Stimulated activated CD8-positive, alpha-beta memory T cell treated with anti-CD3 and anti-CD28 coated beads, Interleukin-7, amount 100 ng/mL, for 48 hours (primary cell): Measurements from ENCODE around the gene SCAPER.

Experiments used
- DNase-seq, 2 donors: peaks; one replicate each; pipeline ENCODE4 v3.0.0-alpha.2; 2020; ENCODE audit warnings: low read depth in 1 of 2; ENCODE audit errors: extremely low read depth in 1 of 2

The SCAPER gene

DNA sequence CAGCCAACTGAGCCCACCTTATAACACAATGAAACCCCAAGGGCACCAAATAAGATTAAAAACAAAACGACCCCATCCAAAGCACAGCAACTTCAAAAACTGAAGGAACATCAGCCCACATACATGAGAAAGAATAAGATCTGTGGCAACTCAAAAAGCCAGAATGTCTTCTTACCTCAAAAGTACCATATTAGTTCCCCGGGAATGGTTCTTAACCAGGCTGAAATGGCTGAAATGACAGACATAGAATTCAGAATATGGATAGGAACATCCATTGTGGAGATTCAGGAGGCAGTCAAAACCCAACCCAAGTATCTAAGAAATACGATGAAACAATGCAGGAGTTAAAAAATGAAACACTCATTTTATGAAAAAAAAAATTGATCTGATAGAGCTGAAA, 222.3 kb downstream of the SCAPER start:
- no peak for DNase-seq

DNA sequence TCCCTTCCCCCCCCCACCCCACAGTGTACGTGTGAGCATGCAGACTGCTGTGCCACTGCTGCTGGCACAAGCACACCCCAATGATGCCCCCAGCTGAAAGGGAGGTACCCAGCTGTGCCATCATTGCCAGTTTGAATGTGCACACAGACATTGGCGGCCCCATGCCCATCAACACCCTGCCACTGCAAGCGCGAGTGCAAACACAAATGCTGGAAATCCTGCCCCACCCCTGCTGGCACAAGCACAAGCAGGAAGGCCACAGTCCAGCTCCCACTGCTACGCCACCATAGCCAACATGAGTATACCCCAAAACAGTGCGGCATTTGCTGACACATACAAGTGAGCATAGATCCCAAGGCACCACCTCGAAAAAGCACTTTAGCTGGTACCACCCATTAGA, 222.9 kb downstream of the SCAPER start:
- DNase-seq, result no peak

DNA sequence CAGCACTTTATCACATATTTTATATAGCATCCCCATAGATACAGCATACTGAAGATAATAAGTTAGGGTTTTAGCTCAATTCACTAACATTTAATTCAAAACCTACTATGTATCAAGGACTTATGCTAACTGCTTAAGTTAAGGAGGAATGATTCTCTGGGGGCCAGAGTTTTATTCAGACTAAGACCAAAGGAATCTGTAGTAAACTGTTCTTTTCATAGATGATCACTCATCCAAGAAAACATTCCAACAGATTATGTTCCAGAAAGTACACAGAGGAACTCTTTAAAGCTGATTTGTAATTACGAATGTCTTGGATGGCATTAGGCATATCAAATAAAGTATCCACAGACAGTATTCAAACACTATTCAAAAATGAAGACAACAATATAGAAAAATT, 226.4 kb downstream of the SCAPER start:
- no peak for DNase-seq

DNA sequence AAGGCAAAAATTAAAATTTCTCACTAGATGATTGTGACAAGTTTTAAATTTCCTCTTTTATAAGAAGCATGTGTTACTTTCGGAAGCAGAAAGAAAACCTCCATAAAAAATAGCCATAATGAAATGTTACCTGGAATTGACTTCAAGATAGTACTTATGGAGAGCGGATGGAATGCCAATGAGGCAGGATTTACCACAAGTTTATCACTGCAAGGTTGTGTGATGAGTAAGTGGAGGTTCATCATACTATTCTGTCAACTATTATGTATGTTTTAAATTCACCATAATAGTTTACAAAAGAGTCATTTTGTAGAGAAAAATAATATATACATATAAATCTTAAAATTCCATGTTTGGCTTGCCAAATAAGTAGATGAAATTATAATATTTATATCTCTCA, 230.3 kb downstream of the SCAPER start:
- no peak for DNase-seq

DNA sequence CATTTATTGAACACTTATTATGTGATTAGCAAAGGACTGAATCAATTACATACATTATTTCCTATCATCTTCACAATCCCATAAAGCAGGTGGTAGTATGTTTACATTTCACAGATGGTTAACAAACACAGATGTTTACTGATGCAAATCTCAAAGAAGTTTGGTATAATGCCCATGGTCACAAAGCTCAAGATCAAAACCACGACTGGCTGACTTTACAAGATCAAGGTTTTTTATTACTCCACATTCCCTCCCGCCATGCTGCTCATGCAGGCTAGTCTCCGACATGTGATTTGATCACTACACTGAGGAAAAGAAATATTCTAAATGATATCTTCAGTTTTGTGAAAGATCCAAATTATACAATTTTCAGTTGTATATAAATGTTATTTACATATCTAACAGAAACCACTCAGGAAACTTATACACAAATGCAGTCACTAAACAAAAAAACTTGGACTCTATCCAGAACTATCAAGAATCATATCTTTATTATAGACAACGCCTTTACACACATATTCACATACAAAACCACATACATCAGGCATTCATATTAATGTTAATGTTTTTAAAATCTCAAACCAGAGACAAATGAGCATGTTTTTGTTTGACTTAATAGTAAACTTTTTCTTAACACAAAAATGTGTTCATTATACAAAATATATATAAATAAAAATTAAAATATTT, 235.5 kb downstream of the SCAPER start:
- no peak for DNase-seq

DNA sequence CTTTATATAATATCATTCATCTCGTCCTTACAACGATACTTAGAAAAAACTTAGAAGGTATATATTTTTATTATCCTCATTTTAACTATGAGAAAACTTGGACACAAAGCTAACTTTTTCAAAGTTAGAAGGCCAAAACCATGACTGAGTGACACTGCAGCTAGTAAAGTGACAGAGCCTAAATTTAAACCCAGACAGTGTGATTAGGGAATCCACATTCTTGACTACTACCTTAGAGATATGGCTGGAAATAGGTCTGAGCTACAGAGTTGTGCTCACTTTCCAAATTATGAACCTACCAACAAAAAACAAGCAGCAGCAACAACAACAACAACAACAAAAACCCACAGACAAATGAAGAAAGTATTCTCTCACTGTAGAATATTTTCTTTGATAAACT, 236.2 kb downstream of the SCAPER start:
- no peak for DNase-seq

DNA sequence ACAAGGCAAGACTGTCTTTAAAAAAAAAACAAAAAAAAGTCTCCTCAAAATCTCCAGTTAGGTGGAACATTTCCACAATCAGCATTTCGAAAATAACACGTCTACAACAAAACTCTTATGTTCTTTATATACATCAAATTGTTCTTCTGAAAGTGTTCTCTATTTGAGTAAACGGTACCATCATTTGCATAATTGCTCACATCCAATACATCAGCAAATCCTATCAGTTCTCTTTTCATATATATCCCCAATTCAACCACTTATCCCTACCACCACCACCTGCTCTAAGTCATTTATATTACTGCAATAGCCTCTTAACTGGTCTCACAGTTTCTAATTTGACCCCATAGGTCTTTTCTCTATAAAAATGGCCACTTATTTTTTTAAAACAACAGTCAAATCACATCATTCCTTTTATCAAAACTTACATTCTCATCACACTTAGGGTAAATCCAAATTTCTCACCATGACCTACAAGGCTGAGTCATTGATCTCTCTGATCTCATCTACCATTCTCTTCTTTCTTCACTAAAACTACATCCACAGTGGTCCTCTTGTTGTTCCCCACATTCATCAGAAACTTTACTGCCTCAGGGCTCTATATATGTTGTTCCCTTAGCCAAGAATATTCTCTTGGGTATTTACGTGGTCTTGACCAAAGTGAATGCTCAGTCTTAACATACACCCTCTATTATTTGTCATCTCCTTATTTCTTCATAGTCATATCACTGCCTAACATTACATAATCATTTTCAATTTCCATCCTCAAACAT, 237.0 kb downstream of the SCAPER start:
- no peak for DNase-seq

DNA sequence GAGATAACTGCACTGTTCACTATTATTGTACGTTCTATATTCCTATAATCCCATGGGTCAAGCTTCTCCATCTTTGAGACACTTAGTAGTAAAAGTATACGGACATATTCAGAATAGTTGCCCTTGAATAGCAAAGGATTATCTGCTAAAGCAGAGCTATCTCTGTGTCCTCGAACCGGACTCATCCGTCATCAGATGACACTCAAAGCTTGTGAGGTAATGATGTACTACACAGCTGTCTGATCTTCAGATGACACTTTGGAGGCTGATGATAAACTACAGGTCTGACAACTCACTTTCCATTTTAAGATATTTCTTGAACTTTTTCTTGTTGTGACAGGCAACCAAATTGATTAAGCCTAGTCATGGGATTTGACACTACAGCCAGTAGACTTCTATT, 240.2 kb downstream of the SCAPER start:
- no peak for DNase-seq

DNA sequence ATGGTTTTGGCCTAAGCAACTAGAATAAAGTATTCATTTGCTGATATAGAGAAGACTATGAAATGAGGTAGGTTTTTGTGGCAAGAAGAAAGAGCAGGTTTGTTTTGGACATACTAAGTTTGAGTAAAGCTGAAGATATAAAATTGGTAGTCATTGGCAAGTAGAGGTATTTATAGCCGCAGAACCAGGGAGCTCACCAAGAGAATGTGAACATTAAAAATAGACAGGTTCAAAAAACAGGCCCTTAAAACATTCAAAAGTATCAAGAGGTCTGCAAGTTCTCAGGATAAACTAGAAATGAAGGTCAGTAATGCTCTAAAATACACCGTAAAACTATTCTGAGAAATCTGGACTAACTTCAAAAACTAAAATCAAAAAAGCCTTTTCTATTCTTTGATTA, 240.7 kb downstream of the SCAPER start:
- DNase-seq, result no peak

DNA sequence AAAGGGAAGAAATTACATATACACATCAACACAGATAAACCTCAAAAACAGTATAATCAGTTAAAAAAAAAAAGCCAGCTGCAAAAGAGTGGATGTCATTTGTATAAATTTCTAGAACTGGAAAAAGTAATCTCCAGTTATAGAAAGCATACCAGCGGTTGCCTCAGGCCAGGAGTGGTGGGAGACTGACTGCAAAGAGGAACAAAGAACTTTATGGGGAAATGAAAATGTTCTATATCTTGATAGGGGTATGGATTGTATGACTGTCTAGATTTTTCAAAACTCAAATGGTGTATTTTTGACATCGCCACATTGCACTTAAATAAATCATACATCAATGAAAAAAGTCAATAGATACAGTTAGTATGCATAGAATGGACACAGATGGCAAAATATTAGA, 241.6 kb downstream of the SCAPER start:
- no peak for DNase-seq

DNA sequence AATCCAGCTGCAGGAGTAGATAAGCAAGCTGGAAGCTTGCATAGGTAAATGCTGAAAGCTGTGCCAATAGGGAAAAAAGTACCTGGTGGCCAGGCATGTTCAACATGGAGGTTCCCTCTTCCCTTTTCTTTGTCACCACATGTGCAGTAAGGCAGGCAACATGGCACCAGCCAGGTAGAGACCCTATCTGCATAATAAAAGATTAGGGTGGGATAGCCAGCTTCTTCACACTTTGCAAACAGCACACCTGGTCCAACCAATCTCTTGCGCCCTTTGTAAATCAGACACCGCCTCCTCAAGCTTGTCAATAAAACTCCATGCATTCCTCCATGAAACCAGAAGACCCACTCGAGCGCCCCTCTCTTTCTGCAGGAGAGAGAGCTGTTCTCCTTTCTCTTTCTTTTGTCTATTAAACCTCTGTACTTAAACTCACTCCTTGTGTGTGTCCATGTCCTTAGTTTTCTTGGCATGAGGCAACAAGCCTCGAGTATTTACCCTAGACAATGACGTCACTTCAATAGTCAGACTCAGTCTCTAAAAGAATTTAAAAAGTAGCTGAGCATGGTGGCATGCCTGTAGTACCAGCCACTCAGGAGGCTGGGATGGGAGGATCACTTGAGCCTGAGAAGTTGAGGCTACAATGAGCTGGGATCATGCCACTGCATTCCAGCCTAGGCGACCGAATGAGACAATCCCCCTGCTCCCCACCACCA, 256.3 kb downstream of the SCAPER start:
- DNase-seq, result no peak

DNA sequence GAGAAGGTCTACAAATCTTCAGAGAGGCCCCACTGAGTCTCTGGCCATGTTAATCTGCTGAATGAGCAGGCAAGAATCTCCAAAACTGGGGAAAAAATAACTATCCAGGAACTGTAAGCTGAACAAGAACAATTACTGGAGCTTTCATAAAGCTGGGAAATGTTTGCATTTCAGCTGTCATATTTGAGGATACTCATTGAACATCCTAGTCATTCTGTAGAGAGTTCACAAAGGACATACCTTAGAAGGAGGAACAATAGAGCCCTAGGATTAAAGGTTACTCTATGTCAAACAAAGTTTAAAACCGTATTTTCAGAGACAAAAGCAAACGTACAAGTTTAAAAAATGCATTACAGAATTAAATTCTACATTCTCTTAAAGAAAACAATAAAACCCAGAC, 257.5 kb downstream of the SCAPER start:
- no peak for DNase-seq

DNA sequence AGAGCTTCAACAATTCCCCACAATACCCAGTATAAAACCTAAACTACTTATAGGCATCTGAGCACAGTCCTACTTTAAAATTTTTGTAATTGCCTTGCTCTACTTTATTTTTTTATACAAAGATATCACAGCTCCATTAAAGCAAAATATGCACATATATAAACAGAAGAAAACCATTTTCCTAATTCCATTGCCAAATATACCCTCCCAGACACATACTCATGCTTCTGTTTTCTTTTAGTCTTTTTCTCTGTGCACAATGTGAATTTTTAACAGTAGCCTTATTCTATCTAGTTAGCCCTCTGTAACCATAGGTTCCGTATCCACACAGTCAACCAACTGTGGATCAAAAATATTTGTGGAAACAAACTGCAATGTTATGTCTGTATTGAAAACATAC, 260.5 kb downstream of the SCAPER start:
- DNase-seq, result no peak

DNA sequence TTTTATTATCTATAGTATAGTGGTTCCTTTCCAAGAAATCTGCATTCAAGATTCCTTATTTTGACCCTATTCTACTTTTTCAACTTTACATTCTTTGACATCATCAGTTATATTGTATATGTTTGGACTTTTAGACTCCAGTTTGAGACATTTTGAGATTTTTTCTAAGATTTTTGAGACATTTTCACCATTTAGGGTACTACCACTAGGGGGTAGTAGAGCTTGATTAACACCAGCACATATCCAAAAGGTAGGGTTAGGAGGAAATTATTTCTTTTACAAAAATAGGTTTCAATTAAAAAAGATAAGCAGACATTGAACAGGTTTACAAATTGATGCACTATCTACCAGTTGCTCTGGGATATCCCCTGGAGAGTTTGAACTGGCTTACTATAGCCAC, 262.5 kb downstream of the SCAPER start:
- DNase-seq, result no peak

DNA sequence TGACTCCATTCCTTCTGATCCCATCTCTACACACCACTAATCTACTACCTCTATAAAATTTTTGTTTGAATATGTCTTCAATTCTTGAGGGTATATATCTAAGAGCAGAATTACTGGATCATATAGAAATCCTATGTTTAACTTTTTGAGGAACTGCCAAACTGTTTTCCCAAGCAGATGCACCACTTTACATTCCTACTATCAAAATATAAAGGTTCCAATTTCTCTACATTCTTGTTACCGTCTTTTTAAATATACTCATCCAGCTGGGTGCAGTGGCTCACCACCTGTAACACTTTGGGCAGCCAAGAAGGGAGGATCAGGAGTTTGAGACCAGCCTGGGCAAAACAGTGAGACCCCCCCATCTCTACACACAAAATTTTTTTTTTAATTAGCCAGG, 268.0 kb downstream of the SCAPER start:
- DNase-seq, result no peak

DNA sequence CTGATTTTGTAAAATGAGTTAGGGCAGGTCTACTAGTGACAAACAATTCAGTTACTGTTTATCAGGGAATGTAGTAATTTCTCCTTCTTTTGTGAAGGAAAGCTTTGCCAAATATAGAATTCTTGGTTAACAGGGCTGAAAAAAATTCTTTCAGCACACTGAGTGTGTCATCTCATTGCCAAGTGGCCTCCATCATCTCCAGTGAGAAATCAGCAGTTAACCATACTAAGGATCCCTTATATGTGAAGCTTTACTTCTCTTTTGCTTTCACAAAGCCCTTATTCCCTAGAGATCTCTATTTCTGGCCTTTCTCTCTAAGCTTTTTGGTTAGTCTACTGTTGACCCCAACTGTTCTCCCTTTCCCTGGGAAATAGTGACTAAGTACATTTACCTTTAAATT, 269.1 kb downstream of the SCAPER start:
- DNase-seq, result no peak

DNA sequence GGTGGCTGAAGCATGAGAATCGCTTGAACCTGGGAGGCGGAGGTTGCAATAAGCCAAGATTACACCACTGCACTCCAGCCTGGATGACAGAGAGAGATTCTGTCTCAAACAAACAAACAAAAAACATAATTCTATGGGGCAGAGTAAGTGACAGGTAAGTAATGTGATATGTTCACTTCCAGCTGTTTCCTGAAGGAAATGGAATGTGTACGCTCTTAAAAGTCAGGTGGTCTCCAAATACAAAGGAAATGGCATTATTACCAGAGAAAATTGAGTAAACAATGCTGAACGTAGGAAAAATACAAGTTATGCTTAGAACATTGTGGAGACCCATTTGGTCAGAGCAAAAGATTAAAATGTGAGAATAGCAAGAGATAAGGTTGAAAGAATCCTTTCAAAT, 278.5 kb downstream of the SCAPER start:
- DNase-seq, result no peak

DNA sequence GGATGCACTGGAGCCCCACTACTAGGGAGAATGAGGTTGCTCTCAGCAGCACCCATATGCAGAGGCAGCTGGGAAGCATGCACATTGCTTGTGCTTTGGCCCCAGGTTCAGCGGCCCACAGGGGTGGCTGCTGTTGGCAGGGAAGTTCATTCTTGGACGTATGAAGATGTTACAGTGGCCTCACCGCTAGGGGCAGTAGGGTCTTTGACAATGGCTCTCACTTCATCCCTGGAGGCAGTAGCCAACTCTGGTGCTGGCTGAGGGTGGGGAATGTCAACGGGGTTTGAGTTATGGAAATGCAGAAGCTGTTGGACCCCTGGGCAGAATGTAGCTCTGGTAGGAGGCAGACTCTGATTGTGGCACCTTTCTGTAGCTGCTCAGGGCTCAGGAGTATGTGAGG, 279.9 kb downstream of the SCAPER start:
- no peak for DNase-seq

DNA sequence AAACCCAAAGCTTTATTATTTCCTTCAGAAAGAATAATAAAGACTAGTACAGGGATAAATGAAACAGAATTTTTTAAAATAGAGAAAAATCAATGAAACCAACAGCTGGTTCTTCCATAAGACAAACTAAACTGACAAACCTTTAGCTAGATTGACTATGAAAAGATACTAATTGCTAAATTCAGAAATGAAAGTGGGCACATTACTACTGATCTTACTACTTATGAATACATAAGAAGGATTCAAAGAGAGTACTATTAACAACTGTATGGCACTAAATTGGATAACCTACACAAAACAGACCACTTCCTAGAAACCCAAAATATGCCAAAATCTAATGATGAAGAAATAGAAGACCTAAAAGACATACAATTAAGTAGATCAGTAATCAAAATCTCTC, 290.4 kb downstream of the SCAPER start:
- DNase-seq, result no peak

DNA sequence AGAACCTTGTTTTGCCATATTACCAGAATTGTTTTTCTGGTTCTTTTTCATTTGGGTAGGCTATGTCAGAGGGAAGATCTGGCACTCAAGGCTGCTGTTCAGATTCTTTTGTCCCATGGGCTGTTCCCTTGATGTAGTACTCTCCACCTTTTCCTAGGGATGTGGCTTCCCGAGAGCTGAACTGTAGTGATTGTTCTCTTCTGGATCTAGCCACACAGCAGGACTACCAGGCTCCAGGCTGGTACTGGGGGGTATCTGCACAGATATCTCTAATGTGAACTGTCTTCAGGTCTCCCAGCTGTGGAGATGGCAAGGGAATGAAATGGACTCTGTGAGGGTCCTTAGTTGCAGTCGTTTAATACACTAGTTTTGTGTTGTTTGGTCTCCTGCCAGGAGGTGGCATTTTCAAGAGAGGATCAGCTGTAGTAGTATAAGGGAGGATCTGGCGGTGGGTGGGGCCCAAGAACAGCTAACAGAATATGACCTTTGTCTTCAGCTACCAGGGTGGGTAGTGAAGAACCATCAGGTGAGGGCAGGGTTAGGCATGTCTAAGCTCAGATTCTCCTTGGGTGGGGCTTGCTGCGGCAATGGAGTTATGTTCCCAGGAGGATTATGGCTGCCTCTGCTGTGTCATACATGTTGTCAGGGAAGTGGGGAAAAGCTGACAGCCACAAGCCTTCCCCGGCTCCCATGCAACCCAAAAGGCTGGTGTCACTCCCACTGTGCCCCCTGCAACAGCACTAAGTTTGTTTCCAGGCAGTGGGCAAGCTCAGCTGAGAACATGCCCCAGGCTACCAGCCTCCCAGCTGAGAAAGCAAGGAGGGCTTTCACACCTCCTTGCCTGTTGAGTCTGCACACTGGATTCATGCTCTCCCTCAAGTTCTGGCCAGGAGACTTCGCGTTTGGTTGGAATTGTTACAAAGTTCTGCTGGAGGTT, 316.1 kb downstream of the SCAPER start:
- DNase-seq, result no peak

DNA sequence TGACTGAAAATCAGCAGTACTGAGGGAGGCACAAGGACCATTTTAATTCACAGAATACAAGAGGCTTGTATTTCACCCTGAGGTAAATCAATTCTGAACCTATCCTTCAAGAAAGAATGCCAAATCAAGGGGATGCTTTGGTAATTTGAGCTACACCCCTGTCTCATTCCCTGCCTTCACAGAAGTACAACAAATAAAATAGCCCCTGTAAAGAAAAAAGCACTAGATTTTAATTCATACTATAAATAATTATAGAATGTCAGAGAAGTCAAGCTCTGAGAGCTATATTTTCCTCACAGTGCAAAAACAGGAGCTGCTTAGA, 319.6 kb downstream of the SCAPER start:
- no peak for DNase-seq
